Astrocyte of the cerebellum (primary cell): ENCODE measurements around the gene TGFB1I1.
"Not testable (repeated sequence)": the region's sequence is repeated elsewhere in the genome, so short reads cannot be mapped to it uniquely, and the experiment has no call there.

Experiments
- DNase-seq: peaks from one replicate; pipeline ENCODE4 v3.0.0-alpha.2; 2011; ENCODE audit warnings: low read depth
- H3K4me3 ChIP-seq: 2 replicates; pipeline ENCODE4 v1.5.1; 2011; ENCODE audit warnings: mild to moderate bottlenecking, low read depth, low read length, moderate library complexity
- in situ Hi-C: cut with HindIII; loops from 2 replicates; pipeline ENCODE4 v1.10.0; 2017; ENCODE audit warnings: low sequenced_read_pairs
- TF ChIP-seq, protein P1 (sequence below): IDR thresholded peaks from 2 replicates; pipeline ENCODE4 v1.5.1; 2012; ENCODE audit warnings: low read length, low read depth, moderate library complexity, mild to moderate bottlenecking; ENCODE audit errors: missing control alignments

The TGFB1I1 gene

DNA sequence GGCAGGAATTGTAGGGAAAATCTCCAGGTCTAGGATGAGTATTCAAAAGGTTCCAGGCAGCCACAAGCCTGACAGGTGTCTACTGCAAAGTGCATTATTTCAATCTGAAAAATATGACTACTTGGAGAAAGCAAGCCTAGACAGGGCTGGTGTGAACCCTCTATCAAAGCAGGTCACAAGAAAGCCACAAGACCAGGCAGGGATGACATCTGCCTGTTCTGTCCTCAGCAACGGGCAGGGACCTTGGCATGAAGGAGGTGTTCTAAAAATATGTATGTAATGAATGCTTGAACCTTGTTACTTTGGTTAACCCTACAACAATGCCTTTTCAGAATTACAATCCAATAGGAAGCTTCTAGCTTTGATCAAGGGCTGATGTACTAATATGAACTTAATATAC lies 42.6 kb upstream of the TGFB1I1 start:
- in situ Hi-C loops = no loop called here
- DNase-seq = no peak
- TF ChIP-seq, protein P1, sequence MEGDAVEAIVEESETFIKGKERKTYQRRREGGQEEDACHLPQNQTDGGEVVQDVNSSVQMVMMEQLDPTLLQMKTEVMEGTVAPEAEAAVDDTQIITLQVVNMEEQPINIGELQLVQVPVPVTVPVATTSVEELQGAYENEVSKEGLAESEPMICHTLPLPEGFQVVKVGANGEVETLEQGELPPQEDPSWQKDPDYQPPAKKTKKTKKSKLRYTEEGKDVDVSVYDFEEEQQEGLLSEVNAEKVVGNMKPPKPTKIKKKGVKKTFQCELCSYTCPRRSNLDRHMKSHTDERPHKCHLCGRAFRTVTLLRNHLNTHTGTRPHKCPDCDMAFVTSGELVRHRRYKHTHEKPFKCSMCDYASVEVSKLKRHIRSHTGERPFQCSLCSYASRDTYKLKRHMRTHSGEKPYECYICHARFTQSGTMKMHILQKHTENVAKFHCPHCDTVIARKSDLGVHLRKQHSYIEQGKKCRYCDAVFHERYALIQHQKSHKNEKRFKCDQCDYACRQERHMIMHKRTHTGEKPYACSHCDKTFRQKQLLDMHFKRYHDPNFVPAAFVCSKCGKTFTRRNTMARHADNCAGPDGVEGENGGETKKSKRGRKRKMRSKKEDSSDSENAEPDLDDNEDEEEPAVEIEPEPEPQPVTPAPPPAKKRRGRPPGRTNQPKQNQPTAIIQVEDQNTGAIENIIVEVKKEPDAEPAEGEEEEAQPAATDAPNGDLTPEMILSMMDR = no peak
- no peak overlapping the region for H3K4me3 ChIP-seq

DNA sequence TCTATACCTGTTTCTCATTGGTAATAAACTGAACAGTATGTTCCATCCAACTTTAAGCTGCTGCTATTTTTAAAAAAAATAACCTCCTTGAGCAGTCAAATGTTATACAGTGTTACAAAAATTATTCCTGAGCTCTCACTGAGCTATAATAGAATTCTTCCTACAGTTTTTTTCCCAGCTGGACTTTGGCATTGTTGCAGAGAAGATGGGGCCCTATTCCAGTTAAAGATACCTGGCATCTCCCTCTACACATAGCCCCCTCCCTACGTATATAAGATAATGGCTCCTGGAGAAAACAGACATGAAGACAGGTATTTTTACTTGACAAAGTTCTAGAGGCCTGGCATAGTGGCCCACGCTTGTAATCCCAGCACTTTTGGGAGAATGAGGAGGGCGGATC lies 42.2 kb upstream of the TGFB1I1 start:
- H3K4me3 ChIP-seq = no peak overlapping the region
- no peak for DNase-seq
- in situ Hi-C loops = no loop called here
- TF ChIP-seq, protein P1 = no peak

DNA sequence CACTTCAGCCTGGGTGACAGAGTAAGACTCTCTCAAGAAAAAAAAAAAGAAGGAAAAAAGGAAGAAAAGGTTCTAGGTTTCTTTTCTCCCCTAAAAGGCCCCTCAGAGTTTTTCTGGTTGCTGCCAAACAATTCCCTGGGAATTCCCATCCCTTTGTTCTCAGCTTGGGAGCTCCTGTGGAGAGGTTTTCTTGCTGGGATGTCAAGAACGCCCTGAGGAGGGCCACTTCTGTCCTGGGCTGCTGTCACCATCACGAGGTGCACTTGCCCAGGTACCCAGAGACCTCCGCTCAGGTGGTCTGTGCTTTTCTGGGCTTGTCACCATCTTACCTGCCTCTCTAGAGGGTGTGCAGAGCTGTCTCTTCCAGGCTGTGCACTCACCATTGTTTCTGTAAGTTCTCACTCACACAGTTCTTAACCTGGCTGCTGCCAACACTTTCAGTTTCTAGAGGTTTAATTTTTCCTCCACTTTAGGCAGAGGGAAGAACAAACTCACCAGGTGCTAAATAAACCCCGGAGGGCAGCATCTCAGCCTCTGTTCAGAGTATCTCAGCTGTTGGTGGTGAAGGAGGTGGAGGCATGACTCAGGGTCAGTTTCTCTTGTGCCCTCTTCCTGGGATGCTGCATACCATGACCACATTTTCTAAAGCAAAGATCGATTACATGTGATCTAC lies 41.4 kb upstream of the TGFB1I1 start:
- in situ Hi-C loops = no loop called here
- TF ChIP-seq, protein P1 = no peak
- no peak for DNase-seq

DNA sequence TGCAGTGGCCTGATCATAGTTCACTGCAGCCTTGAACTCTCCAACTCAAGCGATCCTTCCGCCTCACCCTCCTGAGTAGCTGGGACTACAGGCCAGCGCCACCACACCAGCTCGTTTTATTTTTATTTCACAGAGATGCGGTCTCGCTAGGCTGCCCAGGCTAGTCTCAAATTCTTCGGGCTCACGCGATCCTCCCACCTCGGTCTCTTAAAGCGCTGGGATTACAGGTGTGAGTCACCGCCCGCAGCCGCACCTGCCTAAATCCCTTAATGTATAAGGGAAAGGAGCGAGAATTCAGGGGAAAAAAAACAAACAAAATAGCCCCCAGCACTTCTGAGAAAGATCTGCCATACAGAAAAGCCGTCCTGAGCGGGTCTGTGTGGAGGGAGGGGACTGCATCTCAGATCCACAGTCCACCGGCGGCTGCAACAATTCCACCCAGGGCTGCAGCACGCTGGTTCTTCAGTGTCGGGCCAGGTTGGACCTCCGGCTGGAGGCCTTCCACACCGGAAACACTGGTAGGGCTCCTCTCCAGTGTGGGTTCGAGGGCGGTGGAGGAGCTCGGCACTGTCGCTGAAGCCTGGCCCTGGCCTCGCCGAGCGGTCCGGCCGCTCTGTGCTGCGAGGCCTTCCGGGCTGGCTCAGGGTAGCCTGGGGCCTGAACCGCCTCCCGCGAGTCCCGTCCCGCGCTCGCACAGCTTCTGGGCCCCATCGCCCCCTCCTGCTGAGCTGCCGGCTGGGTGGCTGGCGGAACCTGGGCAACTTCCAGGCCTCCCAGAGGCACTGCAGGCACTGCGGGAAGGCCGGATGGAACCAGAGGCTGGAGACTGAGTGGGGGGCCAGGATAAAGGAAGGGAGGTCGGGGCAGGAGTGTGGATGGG lies 36.4 kb upstream of the TGFB1I1 start:
- in situ Hi-C loops = no loop called here
- DNase-seq = no peak
- TF ChIP-seq, protein P1 = no peak

More for the DNA sequence above, 41.4 kb upstream of the TGFB1I1 start:
- no peak overlapping the region for H3K4me3 ChIP-seq

DNA sequence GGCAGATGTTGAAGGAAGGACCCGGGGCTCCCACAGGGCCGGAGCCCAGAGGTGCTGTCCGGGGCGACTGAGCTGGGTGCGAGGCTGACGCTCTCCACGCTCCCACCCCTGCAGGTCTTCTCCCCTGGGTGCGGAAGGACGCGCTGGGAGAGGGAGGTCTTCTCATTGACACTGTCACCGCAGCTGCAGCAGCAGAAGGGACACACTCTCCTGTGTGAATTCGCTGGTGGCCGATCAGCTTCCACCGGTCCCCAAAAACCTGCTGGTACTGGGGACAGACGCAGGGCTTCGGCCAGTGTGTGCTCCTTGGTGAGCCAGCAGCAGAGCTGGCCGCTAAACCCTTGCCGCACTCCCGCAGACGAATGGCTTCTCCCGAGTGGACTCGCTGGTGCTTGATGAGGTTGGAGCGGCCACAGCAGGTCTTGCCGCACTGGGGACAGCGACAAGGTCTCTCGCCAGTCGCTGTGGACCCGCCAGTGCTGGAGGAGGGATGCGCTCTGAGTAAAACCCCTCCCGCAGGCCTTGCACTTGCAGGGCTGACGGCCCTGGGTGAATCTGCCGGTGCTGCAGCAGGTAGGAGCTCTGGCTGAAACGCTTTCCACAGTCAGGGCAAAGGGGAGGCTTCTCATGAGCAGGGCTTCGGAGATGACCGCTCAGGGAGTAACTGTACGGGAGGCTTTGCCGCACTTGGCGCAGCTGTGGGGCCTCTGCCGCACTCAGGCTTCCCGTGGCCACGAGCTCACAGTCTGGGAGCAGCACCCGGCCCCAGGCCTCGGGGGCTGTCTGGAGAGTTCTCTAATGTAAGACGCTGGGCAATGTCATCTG lies 35.5 kb upstream of the TGFB1I1 start:
- in situ Hi-C loops = no loop called here
- TF ChIP-seq, protein P1 = no peak
- no peak overlapping the region for H3K4me3 ChIP-seq
- no peak for DNase-seq

More for the DNA sequence above, 36.4 kb upstream of the TGFB1I1 start:
- no peak overlapping the region for H3K4me3 ChIP-seq

DNA sequence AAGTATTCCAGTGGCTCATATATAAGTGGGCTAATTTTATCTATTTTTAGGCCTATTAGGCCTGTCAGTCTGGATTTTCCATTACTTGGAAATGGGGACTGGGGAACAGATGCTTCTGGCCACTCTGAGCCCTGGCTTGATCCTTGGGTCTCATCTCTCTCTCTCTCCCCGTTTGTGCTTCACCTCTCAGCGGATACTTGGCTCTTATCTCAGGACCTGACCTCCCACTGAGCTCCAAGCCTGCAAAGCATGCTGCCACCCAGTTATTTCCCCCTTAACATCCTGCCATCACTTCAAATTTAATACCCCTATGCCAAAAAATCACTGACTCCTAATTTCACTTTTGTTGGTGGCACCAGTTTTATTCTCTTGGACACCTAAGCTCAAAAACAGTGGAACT lies 33.5 kb upstream of the TGFB1I1 start:
- TF ChIP-seq, protein P1 = no peak
- in situ Hi-C loops = no loop called here
- no peak for DNase-seq
- H3K4me3 ChIP-seq = no peak overlapping the region

DNA sequence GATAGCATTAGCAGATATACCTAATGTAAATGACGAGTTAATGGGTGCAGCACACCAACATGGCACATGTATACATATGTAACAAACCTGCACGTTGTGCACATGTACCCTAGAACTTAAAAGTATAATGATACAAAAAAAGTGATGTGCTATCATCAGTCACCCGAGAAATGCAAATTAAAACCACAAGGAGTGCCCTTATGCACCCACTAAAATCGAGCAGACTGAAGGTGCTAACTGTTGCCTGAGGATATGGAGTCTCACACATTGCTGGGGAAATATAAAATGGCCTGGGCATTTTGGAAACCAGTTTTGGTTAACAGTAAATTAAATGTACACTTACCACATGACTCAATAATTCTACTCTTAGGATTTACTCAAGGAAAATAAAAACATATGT lies 32.9 kb upstream of the TGFB1I1 start:
- DNase-seq, in situ Hi-C loops: not testable (repeated sequence)

More for the DNA sequence above, 32.9 kb upstream of the TGFB1I1 start:
- not testable (repeated sequence) for H3K4me3 ChIP-seq
